ENCODE data around the gene DENND5B. TPM values are rescaled to one million over a fixed set of nuclear protein-coding genes. Genes with fewer than 3 reads are reported as not detected.
A peak's percentile ranks its signal among the peaks of the same experiment; 100 is the strongest.

DENND5B gene
- total RNA-seq, 4 donors from 2014 or later: 4.4 to 25.1 (median 16.3) TPM

DNA sequence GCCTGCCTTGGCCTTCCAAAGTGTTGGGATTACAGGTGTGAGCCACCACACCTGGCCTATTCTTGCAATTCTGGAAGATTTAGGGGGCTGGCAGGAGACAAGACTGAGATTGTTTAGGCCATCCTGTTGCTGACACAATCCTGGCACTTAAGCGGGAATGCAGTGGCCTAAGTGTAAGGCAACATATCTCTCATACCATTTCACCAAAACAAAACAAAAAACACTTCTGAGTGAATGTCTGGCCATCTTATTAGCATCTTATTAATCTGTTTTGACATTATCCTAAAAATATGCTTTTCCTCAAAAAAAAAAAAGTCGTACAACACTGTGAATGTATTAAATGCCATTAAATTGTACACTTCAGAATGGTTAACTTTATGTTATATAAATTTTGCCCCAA is 67.6 kb downstream of the DENND5B start:
- intact Hi-C loops (cut with DNase I; ENCODE audit: low total_unique reads): no loop called here
- no peak overlapping the region for H3K4me3 ChIP-seq
- no peaks in the 10 kb centered on the region for H3K36me3 ChIP-seq
- no peaks in the 10 kb centered on the region for H3K9me3 ChIP-seq
- TF ChIP-seq, protein P1, sequence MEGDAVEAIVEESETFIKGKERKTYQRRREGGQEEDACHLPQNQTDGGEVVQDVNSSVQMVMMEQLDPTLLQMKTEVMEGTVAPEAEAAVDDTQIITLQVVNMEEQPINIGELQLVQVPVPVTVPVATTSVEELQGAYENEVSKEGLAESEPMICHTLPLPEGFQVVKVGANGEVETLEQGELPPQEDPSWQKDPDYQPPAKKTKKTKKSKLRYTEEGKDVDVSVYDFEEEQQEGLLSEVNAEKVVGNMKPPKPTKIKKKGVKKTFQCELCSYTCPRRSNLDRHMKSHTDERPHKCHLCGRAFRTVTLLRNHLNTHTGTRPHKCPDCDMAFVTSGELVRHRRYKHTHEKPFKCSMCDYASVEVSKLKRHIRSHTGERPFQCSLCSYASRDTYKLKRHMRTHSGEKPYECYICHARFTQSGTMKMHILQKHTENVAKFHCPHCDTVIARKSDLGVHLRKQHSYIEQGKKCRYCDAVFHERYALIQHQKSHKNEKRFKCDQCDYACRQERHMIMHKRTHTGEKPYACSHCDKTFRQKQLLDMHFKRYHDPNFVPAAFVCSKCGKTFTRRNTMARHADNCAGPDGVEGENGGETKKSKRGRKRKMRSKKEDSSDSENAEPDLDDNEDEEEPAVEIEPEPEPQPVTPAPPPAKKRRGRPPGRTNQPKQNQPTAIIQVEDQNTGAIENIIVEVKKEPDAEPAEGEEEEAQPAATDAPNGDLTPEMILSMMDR (IDR thresholded peaks at IDR 0.05): no peak
- TF ChIP-seq EP300 (IDR thresholded peaks at IDR 0.05; ENCODE audit: low read depth) (no peak), POLR2A (IDR thresholded peaks at IDR 0.05) (no peak), POLR2AphosphoS5 (IDR thresholded peaks at IDR 0.05) (no peak)
- H3K4me1 ChIP-seq: peaks cover 11 to 30% (median 21%) of the 10 kb centered on the region in 4 donors
- 81 to 83% methylated on average over 2 of the region's 2 CpGs for WGBS, 2 donors (ENCODE audit: low coverage in 1 of 2)
- in situ Hi-C loops (cut with MboI; ENCODE audit: low pct_ligation_motif_present in 1 of 4, low pct_unique_long_range_greater_than_20kb in 1 of 4, low sequenced_read_pairs in 3 of 4): no loop called here
- no peaks in the 10 kb centered on the region for H3K27me3 ChIP-seq
- no peak overlapping the region for H3K27ac ChIP-seq
- DNase-seq: no peak

DNA sequence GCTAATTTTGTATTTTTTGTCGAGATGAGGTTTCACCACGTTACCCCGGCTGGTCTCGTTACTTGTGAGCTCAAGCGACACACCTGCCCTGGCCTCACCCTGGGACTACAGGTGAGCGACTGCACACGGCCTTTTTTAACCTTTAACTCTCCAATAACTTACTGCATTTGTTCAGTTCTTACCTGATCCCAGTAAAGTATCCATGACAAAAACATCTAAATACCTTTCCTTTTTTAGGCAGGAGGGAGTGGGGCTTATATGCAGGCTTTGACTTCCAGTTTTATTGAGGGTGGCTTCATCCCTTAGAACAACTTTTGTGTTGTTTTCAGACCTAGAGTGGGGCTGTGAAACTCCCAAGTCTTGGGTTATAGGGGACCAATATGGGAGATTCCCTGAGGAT is 68.3 kb downstream of the DENND5B start:
- H3K4me3 ChIP-seq: no peak overlapping the region
- TF ChIP-seq POLR2AphosphoS5 (IDR thresholded peaks at IDR 0.05) (no peak), EP300 (IDR thresholded peaks at IDR 0.05; ENCODE audit: low read depth) (no peak), POLR2A (IDR thresholded peaks at IDR 0.05) (no peak)
- TF ChIP-seq, protein P1 (IDR thresholded peaks at IDR 0.05): no peak
- no peak overlapping the region for H3K27ac ChIP-seq
- no peaks in the 10 kb centered on the region for H3K27me3 ChIP-seq
- 60 to 66% methylated on average over 7 of the region's 7 CpGs for WGBS, 2 donors (ENCODE audit: low coverage in 1 of 2)
- intact Hi-C loops (cut with DNase I; ENCODE audit: low total_unique reads) (no loop called here), in situ Hi-C loops (cut with MboI; ENCODE audit: low pct_ligation_motif_present in 1 of 4, low pct_unique_long_range_greater_than_20kb in 1 of 4, low sequenced_read_pairs in 3 of 4) (no loop called here)
- no peak for DNase-seq
- H3K4me1 ChIP-seq: peaks cover 12 to 35% (median 25%) of the 10 kb centered on the region in 4 donors
- H3K9me3 ChIP-seq: no peaks in the 10 kb centered on the region
- no peaks in the 10 kb centered on the region for H3K36me3 ChIP-seq

DNA sequence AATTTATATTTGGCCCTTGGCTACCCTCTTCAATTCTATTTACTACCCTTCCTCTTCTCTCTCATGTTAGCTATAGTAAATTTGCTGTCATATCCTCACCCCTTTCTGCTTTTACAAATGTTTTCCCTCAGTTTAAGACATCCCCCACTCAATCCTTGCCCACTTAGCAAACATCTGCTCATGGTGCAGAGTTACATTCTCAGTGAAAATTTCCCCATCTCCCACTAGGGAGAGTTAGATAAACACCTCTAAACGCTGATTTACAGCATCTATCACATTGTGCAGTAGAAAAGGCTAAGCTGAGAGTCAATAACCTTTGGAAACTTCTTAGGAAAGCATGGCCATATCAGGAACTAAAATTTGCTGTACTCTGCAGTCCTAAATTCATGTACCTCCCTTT is 69.0 kb downstream of the DENND5B start:
- H3K4me1 ChIP-seq: peaks cover 12 to 35% (median 25%) of the 10 kb centered on the region in 4 donors
- intact Hi-C loops (cut with DNase I; ENCODE audit: low total_unique reads) (no loop called here), in situ Hi-C loops (cut with MboI; ENCODE audit: low pct_ligation_motif_present in 1 of 4, low pct_unique_long_range_greater_than_20kb in 1 of 4, low sequenced_read_pairs in 3 of 4) (no loop called here)
- no peaks in the 10 kb centered on the region for H3K36me3 ChIP-seq
- H3K27me3 ChIP-seq: no peaks in the 10 kb centered on the region
- H3K9me3 ChIP-seq: no peaks in the 10 kb centered on the region
- no peak for DNase-seq
- no peak overlapping the region for H3K27ac ChIP-seq
- TF ChIP-seq, protein P1 (IDR thresholded peaks at IDR 0.05): no peak
- TF ChIP-seq EP300 (IDR thresholded peaks at IDR 0.05; ENCODE audit: low read depth) (no peak), POLR2A (IDR thresholded peaks at IDR 0.05) (no peak), POLR2AphosphoS5 (IDR thresholded peaks at IDR 0.05) (no peak)
- WGBS, 2 donors (ENCODE audit: low coverage in 1 of 2): 12% methylated on average over 1 of the region's 1 CpG; no CpG with 5 or more reads in 1 of the 2 donors
- H3K4me3 ChIP-seq: no peak overlapping the region

DNA sequence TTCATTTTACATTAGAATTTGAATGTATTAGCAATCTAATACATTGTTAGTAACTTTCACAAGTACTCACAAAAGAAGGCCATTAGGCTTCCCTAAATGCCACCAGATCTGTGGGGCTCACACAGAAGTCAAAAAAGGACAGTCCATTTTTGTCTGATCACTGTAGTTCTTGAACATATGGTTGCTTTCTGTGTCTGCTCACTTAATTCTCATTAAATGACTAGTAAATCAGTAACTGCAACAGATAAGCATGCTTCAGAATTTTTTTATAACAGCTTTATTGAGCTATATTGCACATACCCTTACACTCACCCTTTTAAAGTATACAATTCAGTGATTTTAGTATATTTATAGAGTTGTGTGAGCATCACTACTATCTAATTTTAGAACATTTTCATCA is 71.4 kb downstream of the DENND5B start:
- DNase-seq: no peak
- TF ChIP-seq POLR2A (IDR thresholded peaks at IDR 0.05): no peak
- no peak for TF ChIP-seq POLR2AphosphoS5 (IDR thresholded peaks at IDR 0.05)
- Histone ChIP-seq H3K9me3 (no peaks in the 10 kb centered on the region), H3K4me3 (no peak overlapping the region), H3K27ac (no peak overlapping the region), H3K36me3 (no peaks in the 10 kb centered on the region), H3K4me1 (peaks cover 12 to 35% (median 25%) of the 10 kb centered on the region in 4 donors), H3K27me3 (no peaks in the 10 kb centered on the region)
- intact Hi-C loops (cut with DNase I; ENCODE audit: low total_unique reads): no loop called here
- in situ Hi-C loops (cut with MboI; ENCODE audit: low pct_ligation_motif_present in 1 of 4, low pct_unique_long_range_greater_than_20kb in 1 of 4, low sequenced_read_pairs in 3 of 4): no loop called here

DNA sequence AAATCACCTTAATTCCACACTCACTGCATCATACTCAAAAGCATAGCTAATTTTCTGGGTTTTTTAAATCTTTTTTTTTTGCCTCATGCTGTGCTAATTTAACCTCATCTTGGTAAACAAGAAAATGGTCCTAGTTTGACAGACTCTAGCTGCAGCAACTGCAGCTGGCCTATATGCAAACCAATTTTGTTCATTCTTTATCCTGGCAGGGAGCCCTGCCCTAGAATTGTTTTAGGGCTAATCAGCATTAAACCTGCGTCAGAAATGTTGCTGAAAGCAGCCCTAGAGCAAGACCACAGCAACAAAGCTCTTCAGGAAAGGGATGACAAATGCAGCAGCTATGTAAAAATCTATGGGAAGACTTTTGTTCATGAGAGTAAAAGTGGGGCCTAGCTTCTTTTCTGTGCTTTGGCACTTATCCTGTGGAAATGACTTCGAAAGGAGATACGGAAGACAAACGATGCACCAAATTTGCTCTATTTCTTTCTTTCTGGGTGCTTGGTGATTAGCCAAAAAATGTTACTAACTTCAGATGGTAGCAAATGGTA is 72.2 kb downstream of the DENND5B start:
- H3K27ac ChIP-seq: peak overlapping the region in 3 of 4 donors; percentile 11 to 20 (median 18)
- TF ChIP-seq POLR2A (IDR thresholded peaks at IDR 0.05) (no peak), EP300 (IDR thresholded peaks at IDR 0.05; ENCODE audit: low read depth) (no peak), POLR2AphosphoS5 (IDR thresholded peaks at IDR 0.05) (no peak)
- TF ChIP-seq, protein P1 (IDR thresholded peaks at IDR 0.05): no peak
- DNase-seq: peak; percentile 21
- intact Hi-C loops (cut with DNase I; ENCODE audit: low total_unique reads) (no loop called here), in situ Hi-C loops (cut with MboI; ENCODE audit: low pct_ligation_motif_present in 1 of 4, low pct_unique_long_range_greater_than_20kb in 1 of 4, low sequenced_read_pairs in 3 of 4) (no loop called here)
- H3K36me3 ChIP-seq: no peaks in the 10 kb centered on the region
- H3K4me3 ChIP-seq: no peak overlapping the region
- H3K9me3 ChIP-seq: no peaks in the 10 kb centered on the region
- no peaks in the 10 kb centered on the region for H3K27me3 ChIP-seq
- peaks cover 12 to 35% (median 25%) of the 10 kb centered on the region in 4 donors for H3K4me1 ChIP-seq
- WGBS, 2 donors (ENCODE audit: low coverage in 1 of 2): 19 to 42% methylated on average over 4 of the region's 4 CpGs
